Tibial nerve (tissue), 4 donors: ENCODE data around the gene ANKRD39. TPM values are rescaled to one million over a fixed set of nuclear protein-coding genes. Genes with fewer than 3 reads are reported as not detected.
A peak's percentile ranks its signal among the peaks of the same experiment; 100 is the strongest.

Source experiments
- DNase-seq, 2 donors: peaks; one replicate each; pipeline ENCODE4 v3.0.0-alpha.2; 2019; ENCODE audit warnings: low spot score in 2 of 2
- H3K27ac ChIP-seq, 4 donors: fragments of 200-600 bp; sonication (generic) in 3 of 4; one replicate each; pipeline ENCODE4 v1.5.1; 2017 to 2019; ENCODE audit warnings: mild to moderate bottlenecking in 1 of 4
- H3K27me3 ChIP-seq, 2 donors: fragments of 200-600 bp; sonication (generic) in 1 of 2; one replicate each; pipeline versions ENCODE4 v1.5.1 to v1.6.0; 2017 to 2019
- H3K36me3 ChIP-seq, 3 donors: fragments of 200-600 bp; sonication (generic); one replicate each; pipeline ENCODE4 v1.5.1; 2018 to 2019
- H3K4me1 ChIP-seq, 4 donors: fragments of 200-600 bp; sonication (generic) in 3 of 4; one replicate each; pipeline ENCODE4 v1.5.1; 2017 to 2019
- H3K4me3 ChIP-seq, 4 donors: fragments of 200-600 bp; sonication (generic) in 3 of 4; one replicate each; pipeline ENCODE4 v1.5.1; 2017 to 2019; ENCODE audit warnings: mild to moderate bottlenecking in 1 of 4, moderate library complexity in 1 of 4
- H3K9me3 ChIP-seq, 4 donors: fragments of 200-600 bp; sonication (generic) in 3 of 4; one replicate each; pipeline ENCODE4 v1.5.1; 2017 to 2019
- CTCF ChIP-seq, 5 experiments: fragments of 200-600 bp in 3 of 5; fragments of 450-650 bp in 2 of 5; sonication (generic) in 3 of 5; IDR thresholded peaks; one replicate each; pipeline ENCODE4 v1.5.1; 2016 to 2019; ENCODE audit warnings: antibody characterized with exemption in 5 of 5, mild to moderate bottlenecking in 3 of 5, moderate library complexity in 2 of 5
- EP300 ChIP-seq, 2 donors: sonication (generic); formaldehyde crosslinking; IDR thresholded peaks; one replicate each; pipeline ENCODE4 v1.6.1; 2017; ENCODE audit warnings: antibody characterized with exemption in 2 of 2, mild to moderate bottlenecking in 1 of 2
- POLR2A ChIP-seq, 2 donors: fragments of 450-650 bp; IDR thresholded peaks; one replicate each; pipeline ENCODE4 v1.6.1; 2017; ENCODE audit warnings: antibody characterized with exemption in 2 of 2, mild to moderate bottlenecking in 2 of 2, moderate library complexity in 2 of 2
- WGBS, 2 donors: methylation state at CpG; one replicate each; pipeline ENCODE4 v1.1.5; 2018; 5-methylcytosine and 5-hydroxymethylcytosine counted together
- total RNA-seq, 4 donors: library from RNA; depleted of rRNA; stranded (reverse); fragments of >200 nt; gene quantifications; one replicate each; pipeline ENCODE4 v1.1.0, GENCODE V29; 2016

Gene ANKRD39
- total RNA-seq, 4 donors from 2014 or later: 13.8 to 23.7 (median 19.5) TPM

GRCh38 chr2:96819128-96819875 lies 38.5 kb downstream of the ANKRD39 start:
- peaks cover 0 to 31% (median 0%) of the 10 kb centered on the region in 3 donors for H3K36me3 ChIP-seq
- H3K4me1 ChIP-seq: peaks cover 0 to 73% (median 44%) of the 10 kb centered on the region in 4 donors
- no peaks in the 10 kb centered on the region for H3K9me3 ChIP-seq
- peak overlapping the region in 2 of 4 donors; percentile 13 to 36 for H3K27ac ChIP-seq
- H3K4me3 ChIP-seq: no peak overlapping the region
- no peak for DNase-seq
- 77 to 80% methylated on average over 8 to 10 of the region's 10 CpGs for WGBS, 2 donors
- H3K27me3 ChIP-seq: no peaks in the 10 kb centered on the region
- no peak for TF ChIP-seq POLR2A (IDR thresholded peaks at IDR 0.05)
- no peak for TF ChIP-seq EP300 (IDR thresholded peaks at IDR 0.05)
- TF ChIP-seq CTCF (IDR thresholded peaks at IDR 0.05): no peak

DNA sequence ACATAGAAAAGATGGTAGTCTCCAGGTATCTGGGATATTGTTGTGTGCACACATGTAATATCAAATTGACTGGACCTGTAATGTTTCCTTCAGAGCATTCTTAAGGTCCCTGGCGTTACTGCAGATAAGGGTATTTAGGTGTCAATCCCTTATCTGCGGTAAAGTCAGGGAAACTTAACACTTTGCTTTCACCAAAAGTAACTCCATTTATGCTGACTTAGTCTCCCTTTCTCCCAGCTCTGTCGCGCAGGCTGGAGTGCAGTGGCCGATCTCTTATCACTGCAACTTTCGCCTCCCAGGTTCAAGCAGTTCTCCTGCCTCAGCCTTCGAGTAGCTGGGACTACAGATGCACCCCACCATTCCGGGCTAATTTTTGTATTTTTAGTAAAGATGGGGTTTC lies 39.9 kb downstream of the ANKRD39 start:
- TF ChIP-seq EP300 (IDR thresholded peaks at IDR 0.05) (no peak), POLR2A (IDR thresholded peaks at IDR 0.05) (no peak), CTCF (IDR thresholded peaks at IDR 0.05) (no peak)
- Histone ChIP-seq H3K27ac (peak overlapping the region in 1 of 4 donors; percentile 92), H3K9me3 (no peaks in the 10 kb centered on the region), H3K36me3 (peaks cover 0 to 20% (median 0%) of the 10 kb centered on the region in 3 donors), H3K27me3 (no peaks in the 10 kb centered on the region), H3K4me1 (peaks cover 0 to 59% (median 41%) of the 10 kb centered on the region in 4 donors), H3K4me3 (peak overlapping the region in 2 of 4 donors; percentile 58 to 70)
- no peak for DNase-seq
- 73 to 74% methylated on average over 8 of the region's 8 CpGs for WGBS, 2 donors

- H3K27ac ChIP-seq: peak overlapping the region in 1 of 4 donors; percentile 92
Measured at GRCh38 chr2:96816836-96817702, 40.7 kb downstream of the ANKRD39 start.

DNA sequence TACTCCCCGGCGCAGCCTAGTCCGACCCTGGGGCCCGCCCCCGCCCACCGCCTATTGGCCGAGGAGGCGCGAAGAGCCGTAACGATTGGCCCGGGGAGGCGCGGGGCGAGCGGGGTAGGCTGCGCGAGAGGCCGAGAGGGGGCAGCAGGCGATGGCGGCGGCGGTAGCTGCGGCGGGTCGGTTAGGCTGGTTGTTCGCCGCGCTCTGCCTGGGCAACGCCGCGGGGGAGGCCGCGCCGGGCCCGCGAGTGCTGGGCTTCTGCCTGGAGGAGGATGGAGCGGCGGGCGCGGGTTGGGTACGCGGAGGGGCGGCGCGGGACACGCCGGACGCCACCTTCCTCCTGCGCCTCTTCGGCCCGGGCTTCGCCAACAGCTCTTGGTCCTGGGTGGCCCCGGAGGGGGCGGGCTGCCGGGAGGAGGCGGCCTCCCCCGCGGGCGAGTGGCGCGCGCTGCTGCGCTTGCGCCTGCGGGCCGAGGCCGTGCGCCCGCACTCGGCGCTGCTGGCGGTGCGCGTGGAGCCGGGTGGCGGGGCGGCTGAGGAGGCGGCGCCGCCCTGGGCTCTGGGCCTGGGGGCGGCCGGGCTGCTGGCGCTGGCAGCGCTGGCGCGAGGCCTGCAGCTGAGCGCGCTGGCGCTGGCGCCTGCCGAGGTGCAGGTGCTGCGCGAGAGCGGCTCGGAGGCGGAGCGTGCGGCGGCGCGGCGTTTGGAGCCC lies 41.5 kb downstream of the ANKRD39 start, which contains the start of gene CNNM3:
Gene CNNM3 (plus strand): TSS at position 142 of the 709 bp plus-strand sequence. CDS start 10 bp downstream, at position 152.
- Histone ChIP-seq H3K4me1 (peaks cover 0 to 56% (median 41%) of the 10 kb centered on the region in 4 donors), H3K9me3 (no peaks in the 10 kb centered on the region), H3K27ac (peak within 1 kb of the TSS; percentile 88 to 96 (median 94)), H3K27me3 (no peaks in the 10 kb centered on the region), H3K4me3 (peak within 1 kb of the TSS; percentile 57 to 89 (median 70)), H3K36me3 (peaks cover 0 to 10% (median 0%) of the 10 kb centered on the region in 3 donors)
- WGBS, 2 donors: 0% methylated on average over 35 of the region's 103 CpGs; no CpG with 5 or more reads in 1 of the 2 donors
- peak in 1 of 2 donors; percentile 83 for TF ChIP-seq EP300 (IDR thresholded peaks at IDR 0.05)
- peak; percentile 68 to 91 (median 87) for TF ChIP-seq CTCF (IDR thresholded peaks at IDR 0.05)
- peak; percentile 49 to 83 for TF ChIP-seq POLR2A (IDR thresholded peaks at IDR 0.05)
- DNase-seq: peak; percentile 93 to 97

More at GRCh38 chr2:96816836-96817702, 40.7 kb downstream of the ANKRD39 start:
- 3 to 14% methylated on average over 28 of the region's 89 CpGs for WGBS, 2 donors
- Histone ChIP-seq H3K4me3 (peak overlapping the region; percentile 24 to 89 (median 64)), H3K9me3 (no peaks in the 10 kb centered on the region), H3K36me3 (peaks cover 0 to 13% (median 0%) of the 10 kb centered on the region in 3 donors), H3K27me3 (no peaks in the 10 kb centered on the region), H3K4me1 (peaks cover 0 to 58% (median 41%) of the 10 kb centered on the region in 4 donors)
- TF ChIP-seq EP300 (IDR thresholded peaks at IDR 0.05) (no peak), CTCF (IDR thresholded peaks at IDR 0.05) (no peak), POLR2A (IDR thresholded peaks at IDR 0.05) (no peak)
- DNase-seq: no peak
